ENCODE measurements around the gene AVL9. TPM values are rescaled to one million over a fixed set of nuclear protein-coding genes. Genes with fewer than 3 reads are reported as not detected.
A peak's percentile ranks its signal among the peaks of the same experiment; 100 is the strongest.

AVL9 gene
- total and polyA plus RNA-seq, 2 experiments from 2014 or later = 14.0 to 55.7 TPM

- no peak overlapping the region for H3K27ac ChIP-seq
- TF ChIP-seq EZH2 (IDR thresholded peaks at IDR 0.05; ENCODE audit: borderline replicate concordance) (no peak), EZH2phosphoT487 (IDR thresholded peaks at IDR 0.05; ENCODE audit: low read depth, severe bottlenecking, unreplicated experiment) (no peak), CTCF (IDR thresholded peaks at IDR 0.05; ENCODE audit: poor library complexity) (no peak)
- no peaks in the 10 kb centered on the region for H3K36me3 ChIP-seq (replicated peaks; ENCODE audit: insufficient read depth, low read depth)
- no peak overlapping the region for H3K4me3 ChIP-seq
- no peaks in the 10 kb centered on the region for H3K9me3 ChIP-seq (ENCODE audit: low read depth)
- no peak for DNase-seq (ENCODE audit: low spot score)
- 96% methylated on average over 1 of the region's 1 CpG for WGBS (ENCODE audit: low lambda C conversion rate, missing lambda C conversion rate)
- H2AFZ ChIP-seq = no peak overlapping the region
- peaks cover 83% of the 10 kb centered on the region for H3K79me2 ChIP-seq
- H3K4me2 ChIP-seq = no peak overlapping the region
- peaks cover 8% of the 10 kb centered on the region for H4K20me1 ChIP-seq (ENCODE audit: insufficient read depth, poor library complexity, severe bottlenecking)
- peaks cover 12% of the 10 kb centered on the region for H3K4me1 ChIP-seq (ENCODE audit: insufficient read depth)
- no peaks in the 10 kb centered on the region for H3K27me3 ChIP-seq
- H3K9me2 ChIP-seq (replicated peaks; ENCODE audit: insufficient read depth) = no peaks in the 10 kb centered on the region
Observed at GRCh38 chr7:32513210-32513609, 17.9 kb downstream of the AVL9 start.

DNA sequence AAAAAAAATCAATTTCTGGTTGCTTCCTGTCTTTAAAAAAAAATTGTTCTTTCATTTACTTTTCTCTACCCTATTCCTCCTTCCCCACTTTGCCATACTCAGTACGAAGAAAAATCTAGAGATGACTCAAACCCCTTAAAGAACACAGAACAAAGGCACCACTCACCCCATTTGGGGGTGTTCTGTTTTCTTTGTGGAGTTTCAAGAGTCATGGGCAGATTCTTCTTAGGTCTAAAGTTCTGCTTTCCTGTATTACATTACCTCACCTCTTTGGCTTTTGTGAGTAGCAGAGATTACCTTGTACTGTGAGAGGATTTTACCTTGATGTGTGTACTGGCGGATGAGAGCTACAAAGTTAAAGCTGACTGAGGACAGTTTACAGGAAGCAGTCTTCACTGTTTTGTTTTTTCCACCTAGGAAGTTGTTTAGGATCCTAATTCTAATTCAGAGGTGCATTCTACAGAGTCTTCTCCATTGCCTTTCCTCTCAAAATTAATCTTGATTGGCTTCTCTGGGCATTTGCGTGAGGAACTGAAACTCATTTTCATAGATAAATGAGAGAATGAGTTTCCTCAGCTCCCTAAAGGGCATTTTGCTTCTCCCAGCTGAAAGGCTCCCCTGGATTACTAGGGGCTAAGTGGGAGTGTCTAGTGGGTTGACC, 20.7 kb downstream of the AVL9 start:
- H4K20me1 ChIP-seq (ENCODE audit: insufficient read depth, poor library complexity, severe bottlenecking) = no peaks in the 10 kb centered on the region
- peaks cover 82% of the 10 kb centered on the region for H3K79me2 ChIP-seq
- no peak overlapping the region for H2AFZ ChIP-seq
- peaks cover 8% of the 10 kb centered on the region for H3K9me3 ChIP-seq (ENCODE audit: low read depth)
- peaks cover 12% of the 10 kb centered on the region for H3K4me1 ChIP-seq (ENCODE audit: insufficient read depth)
- H3K36me3 ChIP-seq (replicated peaks; ENCODE audit: insufficient read depth, low read depth) = no peaks in the 10 kb centered on the region
- H3K4me2 ChIP-seq = peak overlapping the region; percentile 49
- 81% methylated on average over 3 of the region's 3 CpGs for WGBS (ENCODE audit: low lambda C conversion rate, missing lambda C conversion rate)
- peak; percentile 38 for DNase-seq (ENCODE audit: low spot score)
- TF ChIP-seq EZH2 (IDR thresholded peaks at IDR 0.05; ENCODE audit: borderline replicate concordance) = no peak
- TF ChIP-seq EZH2phosphoT487 (IDR thresholded peaks at IDR 0.05; ENCODE audit: low read depth, severe bottlenecking, unreplicated experiment) = no peak
- TF ChIP-seq CTCF (IDR thresholded peaks at IDR 0.05; ENCODE audit: poor library complexity) = no peak
- H3K27ac ChIP-seq = peak overlapping the region; percentile 95
- no peaks in the 10 kb centered on the region for H3K9me2 ChIP-seq (replicated peaks; ENCODE audit: insufficient read depth)
- no peak overlapping the region for H3K4me3 ChIP-seq
- no peaks in the 10 kb centered on the region for H3K27me3 ChIP-seq

DNA sequence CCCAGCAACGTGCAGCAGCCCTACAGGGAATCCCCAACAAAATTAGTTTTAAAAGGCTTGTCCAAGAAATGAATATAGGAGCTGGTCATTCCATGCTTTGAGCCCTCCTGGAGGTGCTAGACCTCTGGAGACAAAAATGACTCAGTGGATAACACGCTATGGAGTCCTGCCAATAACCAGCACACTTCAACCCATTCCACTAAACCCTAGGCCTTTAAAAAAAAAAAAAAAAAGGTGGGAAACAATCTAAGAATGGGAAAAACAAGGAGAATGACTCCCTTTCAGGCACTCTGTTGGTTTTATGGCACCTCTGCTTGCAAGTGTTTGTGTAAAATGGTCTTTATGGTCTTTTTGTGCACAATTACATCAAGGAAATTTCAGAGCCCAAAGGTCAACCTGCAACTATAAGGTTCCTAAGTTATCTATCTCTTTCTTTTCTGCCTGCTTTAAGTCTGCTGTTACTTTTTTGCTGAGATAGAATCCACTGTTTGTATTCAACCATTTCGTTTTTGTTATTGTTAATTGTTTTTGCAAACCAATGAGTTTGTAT, 21.3 kb downstream of the AVL9 start:
- peaks cover 12% of the 10 kb centered on the region for H3K4me1 ChIP-seq (ENCODE audit: insufficient read depth)
- DNase-seq (ENCODE audit: low spot score) = peak; percentile 22
- no peak overlapping the region for H3K4me3 ChIP-seq
- peak overlapping the region; percentile 53 for H3K4me2 ChIP-seq
- H3K36me3 ChIP-seq (replicated peaks; ENCODE audit: insufficient read depth, low read depth) = no peaks in the 10 kb centered on the region
- no peak overlapping the region for H2AFZ ChIP-seq
- H4K20me1 ChIP-seq (ENCODE audit: insufficient read depth, poor library complexity, severe bottlenecking) = no peaks in the 10 kb centered on the region
- peaks cover 8% of the 10 kb centered on the region for H3K9me3 ChIP-seq (ENCODE audit: low read depth)
- WGBS (ENCODE audit: low lambda C conversion rate, missing lambda C conversion rate) = 79% methylated on average over 3 of the region's 3 CpGs
- H3K27me3 ChIP-seq = no peaks in the 10 kb centered on the region
- H3K79me2 ChIP-seq = peaks cover 81% of the 10 kb centered on the region
- TF ChIP-seq EZH2 (IDR thresholded peaks at IDR 0.05; ENCODE audit: borderline replicate concordance) = no peak
- no peak for TF ChIP-seq CTCF (IDR thresholded peaks at IDR 0.05; ENCODE audit: poor library complexity)
- no peak for TF ChIP-seq EZH2phosphoT487 (IDR thresholded peaks at IDR 0.05; ENCODE audit: low read depth, severe bottlenecking, unreplicated experiment)
- peak overlapping the region; percentile 95 for H3K27ac ChIP-seq
- H3K9me2 ChIP-seq (replicated peaks; ENCODE audit: insufficient read depth) = no peaks in the 10 kb centered on the region

All from hepatocyte (in vitro differentiated cells).